GM23248 (cell line): ENCODE data around the gene STIM2. TPM values are rescaled to one million over a fixed set of nuclear protein-coding genes. Genes with fewer than 3 reads are reported as not detected.

ENCODE experiments used
- DNase-seq: peaks from one replicate; pipeline ENCODE4 v3.0.0-alpha.2; 2015
- H2AFZ ChIP-seq: fragments of 200-600 bp; sonication (generic); 2 replicates; pipeline ENCODE4 v1.6.1; 2016; ENCODE audit warnings: antibody characterized with exemption
- H3F3A ChIP-seq: fragments of 200-600 bp; sonication (generic); 2 replicates; pipeline ENCODE4 v1.6.1; 2016; ENCODE audit warnings: mild to moderate bottlenecking, antibody characterized with exemption, mixed run types; ENCODE audit not compliant: insufficient read depth
- H3K27ac ChIP-seq: fragments of 200-600 bp; sonication (generic); 2 replicates; pipeline ENCODE4 v1.5.1; 2016; ENCODE audit warnings: mild to moderate bottlenecking
- H3K27me3 ChIP-seq: fragments of 200-600 bp; sonication (generic); replicated peaks from 2 replicates; pipeline ENCODE4 v1.6.1; 2016; ENCODE audit warnings: mild to moderate bottlenecking; ENCODE audit not compliant: insufficient read depth
- H3K36me3 ChIP-seq: fragments of 200-600 bp; sonication (generic); 2 replicates; pipeline ENCODE4 v1.6.1; 2016; ENCODE audit warnings: low read depth, mild to moderate bottlenecking
- H3K4me1 ChIP-seq: fragments of 200-600 bp; sonication (generic); 2 replicates; pipeline ENCODE4 v1.6.1; 2016; ENCODE audit warnings: mild to moderate bottlenecking; ENCODE audit not compliant: insufficient read depth
- H3K4me2 ChIP-seq: fragments of 200-600 bp; sonication (generic); one replicate; pipeline ENCODE4 v1.6.1; 2016; ENCODE audit warnings: mild to moderate bottlenecking; ENCODE audit not compliant: unreplicated experiment
- H3K4me3 ChIP-seq: fragments of 200-600 bp; sonication (generic); 2 replicates; pipeline ENCODE4 v1.5.1; 2016; ENCODE audit warnings: mild to moderate bottlenecking
- H3K79me2 ChIP-seq: fragments of 200-600 bp; sonication (generic); 2 replicates; pipeline ENCODE4 v1.6.1; 2016; ENCODE audit warnings: mild to moderate bottlenecking; ENCODE audit not compliant: insufficient read depth
- H3K9ac ChIP-seq: fragments of 200-600 bp; sonication (generic); 2 replicates; pipeline ENCODE4 v1.6.1; 2016; ENCODE audit warnings: mild to moderate bottlenecking
- H3K9me2 ChIP-seq: fragments of 200-600 bp; sonication (generic); 2 replicates; pipeline ENCODE4 v1.6.1; 2016; ENCODE audit warnings: mixed run types, mild to moderate bottlenecking, moderate library complexity; ENCODE audit not compliant: insufficient read depth
- H3K9me3 ChIP-seq: fragments of 200-600 bp; sonication (generic); one replicate; pipeline ENCODE4 v1.6.1; 2017; ENCODE audit warnings: low read depth
- H4K20me1 ChIP-seq: fragments of 200-600 bp; sonication (generic); 2 replicates; pipeline ENCODE4 v1.6.0; 2016; ENCODE audit not compliant: insufficient read depth
- EZH2 ChIP-seq: fragments of 200-600 bp; sonication (generic); IDR thresholded peaks from 2 replicates; pipeline ENCODE4 v1.6.1; 2018; ENCODE audit warnings: antibody characterized with exemption, mild to moderate bottlenecking; ENCODE audit not compliant: insufficient read depth, poor library complexity, severe bottlenecking
- EZH2phosphoT487 ChIP-seq: fragments of 200-600 bp; sonication (generic); IDR thresholded peaks from 2 replicates; pipeline ENCODE4 v1.6.1; 2018; ENCODE audit warnings: antibody characterized with exemption, moderate library complexity, mild to moderate bottlenecking, low read depth; ENCODE audit not compliant: insufficient read depth
- WGBS, 2 experiments: methylation state at CpG; one replicate each; pipeline ENCODE4 v1.1.6; 2015 to 2017; ENCODE audit warnings: low lambda C conversion rate in 2 of 2, low coverage in 1 of 2; ENCODE audit errors: missing lambda C conversion rate in 2 of 2; 5-methylcytosine and 5-hydroxymethylcytosine counted together
- in situ Hi-C: fragments of 300-500 bp; cut with MboI; formaldehyde crosslinking; loops from 2 replicates; pipeline ENCODE4 v1.15.0; 2020
- polyA plus RNA-seq: library from polyadenylated mRNA; unstranded; fragments of >200 nt; fragmentation: Nextera tagmentation; extraction: Ambion mirVana; gene quantifications from 2 replicates; pipeline ENCODE4 v1.2.1, GENCODE V29; 2016
- total RNA-seq: library from RNA; depleted of rRNA; stranded (reverse); fragments of >200 nt; shearing (Covaris generic); gene quantifications from 2 replicates; pipeline ENCODE4 v1.2.3, GENCODE V29; 2014

STIM2 gene
- total and polyA plus RNA-seq, 2 experiments from 2014 or later = 10.8 to 13.8 TPM

GRCh38 chr4:26885912-26886274, 25.3 kb downstream of the STIM2 start:
- no peaks in the 10 kb centered on the region for H3K4me1 ChIP-seq
- H2AFZ ChIP-seq = no peak overlapping the region
- H3K9ac ChIP-seq = no peak overlapping the region
- no peaks in the 10 kb centered on the region for H3K27me3 ChIP-seq
- no peak for DNase-seq
- H3F3A ChIP-seq = no peaks in the 10 kb centered on the region
- H3K36me3 ChIP-seq = no peaks in the 10 kb centered on the region
- in situ Hi-C loops = no loop called here
- H4K20me1 ChIP-seq = 0 out of 2 replicates have a peak, but pooled peaks cover 4% of the 10 kb centered on the region
- H3K4me2 ChIP-seq = no peak overlapping the region
- peaks cover 64% of the 10 kb centered on the region for H3K79me2 ChIP-seq
- no peaks in the 10 kb centered on the region for H3K9me2 ChIP-seq
- TF ChIP-seq EZH2phosphoT487 = no peak
- TF ChIP-seq EZH2 = no peak
- 94 to 98% methylated on average over 2 of the region's 2 CpGs for WGBS, 2 experiments
- H3K9me3 ChIP-seq = no peaks in the 10 kb centered on the region
- H3K4me3 ChIP-seq = no peak overlapping the region
- no peak overlapping the region for H3K27ac ChIP-seq

DNA sequence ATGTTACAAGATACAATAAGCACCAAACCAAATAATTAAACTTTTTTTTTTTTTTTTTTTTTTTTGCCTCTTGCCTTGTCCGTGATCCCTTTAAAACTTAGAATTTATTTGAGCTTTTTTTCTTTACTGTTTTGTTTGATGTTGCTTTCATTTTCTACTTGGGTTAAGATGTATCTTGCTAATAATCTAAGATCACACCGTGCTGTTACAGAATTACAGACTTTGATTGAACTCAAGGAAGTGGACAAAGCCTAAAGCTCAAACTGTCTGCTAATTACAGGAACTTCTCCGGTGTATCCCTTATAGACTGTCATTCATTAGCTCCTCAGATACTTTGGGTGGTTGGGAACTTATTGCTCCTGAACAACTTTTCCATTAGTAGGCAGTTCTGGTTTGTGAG, 26.5 kb downstream of the STIM2 start:
- no peak overlapping the region for H2AFZ ChIP-seq
- H3K27ac ChIP-seq = no peak overlapping the region
- H4K20me1 ChIP-seq = 0 out of 2 replicates have a peak, but pooled peaks cover 4% of the 10 kb centered on the region
- no peaks in the 10 kb centered on the region for H3F3A ChIP-seq
- 80% methylated on average over 3 of the region's 3 CpGs for WGBS, 2 experiments
- H3K79me2 ChIP-seq = peaks cover 52% of the 10 kb centered on the region
- no peaks in the 10 kb centered on the region for H3K36me3 ChIP-seq
- no peaks in the 10 kb centered on the region for H3K9me2 ChIP-seq
- H3K4me2 ChIP-seq = no peak overlapping the region
- in situ Hi-C loops = no loop called here
- H3K9me3 ChIP-seq = no peaks in the 10 kb centered on the region
- no peaks in the 10 kb centered on the region for H3K4me1 ChIP-seq
- no peak for TF ChIP-seq EZH2phosphoT487
- TF ChIP-seq EZH2 = no peak
- no peak overlapping the region for H3K9ac ChIP-seq
- DNase-seq = no peak
- H3K27me3 ChIP-seq = no peaks in the 10 kb centered on the region
- H3K4me3 ChIP-seq = no peak overlapping the region

- 90 to 93% methylated on average over 2 of the region's 2 CpGs for WGBS, 2 experiments
- no peak overlapping the region for H3K9ac ChIP-seq
- H3K4me1 ChIP-seq = no peaks in the 10 kb centered on the region
- 0 out of 2 replicates have a peak, but pooled peaks cover 4% of the 10 kb centered on the region for H4K20me1 ChIP-seq
- no peaks in the 10 kb centered on the region for H3K9me2 ChIP-seq
- in situ Hi-C loops = no loop called here
- DNase-seq = no peak
- H2AFZ ChIP-seq = no peak overlapping the region
- H3K36me3 ChIP-seq = no peaks in the 10 kb centered on the region
- TF ChIP-seq EZH2 (no peak), EZH2phosphoT487 (no peak)
- no peak overlapping the region for H3K4me2 ChIP-seq
- H3K79me2 ChIP-seq = peaks cover 50% of the 10 kb centered on the region
- no peak overlapping the region for H3K4me3 ChIP-seq
- H3K27ac ChIP-seq = no peak overlapping the region
- H3K9me3 ChIP-seq = no peaks in the 10 kb centered on the region
- no peaks in the 10 kb centered on the region for H3F3A ChIP-seq
- H3K27me3 ChIP-seq = no peaks in the 10 kb centered on the region
These were observed 27.2 kb downstream of the STIM2 start for GRCh38 chr4:26887809-26888208.

DNA sequence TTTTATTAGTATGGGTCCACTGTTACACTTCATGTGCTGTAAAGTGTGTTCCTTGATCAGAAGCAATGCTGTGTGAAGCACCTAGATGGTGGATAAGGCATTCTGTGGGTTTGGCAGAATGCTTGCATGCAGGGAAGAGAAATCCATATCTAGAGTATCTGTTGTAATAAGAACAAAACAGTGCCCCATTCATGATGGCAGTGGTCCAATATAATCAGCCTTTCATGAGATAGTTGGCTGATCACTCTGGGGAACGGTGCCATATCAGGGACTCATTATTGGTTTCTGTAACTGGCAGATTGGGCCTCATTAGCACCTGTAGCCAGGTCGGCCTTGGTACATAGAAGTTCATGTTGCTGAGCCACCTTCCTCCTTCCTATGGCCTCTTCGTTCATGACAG, 28.7 kb downstream of the STIM2 start:
- H3K9me3 ChIP-seq = no peaks in the 10 kb centered on the region
- peaks cover 53% of the 10 kb centered on the region for H3K79me2 ChIP-seq
- H3K9me2 ChIP-seq = no peaks in the 10 kb centered on the region
- no peak overlapping the region for H3K4me3 ChIP-seq
- no peaks in the 10 kb centered on the region for H3K27me3 ChIP-seq
- no peaks in the 10 kb centered on the region for H3K36me3 ChIP-seq
- H2AFZ ChIP-seq = no peak overlapping the region
- H3K9ac ChIP-seq = no peak overlapping the region
- H3K4me2 ChIP-seq = no peak overlapping the region
- in situ Hi-C loops = no loop called here
- H3K27ac ChIP-seq = no peak overlapping the region
- no peak for DNase-seq
- H3K4me1 ChIP-seq = no peaks in the 10 kb centered on the region
- 90 to 98% methylated on average over 3 of the region's 3 CpGs for WGBS, 2 experiments
- no peak for TF ChIP-seq EZH2phosphoT487
- TF ChIP-seq EZH2 = no peak
- H4K20me1 ChIP-seq = 0 out of 2 replicates have a peak, but pooled peaks cover 4% of the 10 kb centered on the region
- no peaks in the 10 kb centered on the region for H3F3A ChIP-seq

- H3K79me2 ChIP-seq = peaks cover 58% of the 10 kb centered on the region
- in situ Hi-C loops = no loop called here
These were observed 30.4 kb downstream of the STIM2 start for GRCh38 chr4:26891054-26891453.

More at GRCh38 chr4:26891054-26891453, 30.4 kb downstream of the STIM2 start:
- Histone ChIP-seq H3K9me3 (no peaks in the 10 kb centered on the region), H3K4me1 (no peaks in the 10 kb centered on the region), H3K27ac (no peak overlapping the region), H3K9me2 (no peaks in the 10 kb centered on the region), H3K27me3 (no peaks in the 10 kb centered on the region), H3K36me3 (no peaks in the 10 kb centered on the region), H2AFZ (no peak overlapping the region), H3F3A (no peaks in the 10 kb centered on the region), H4K20me1 (no peaks in the 10 kb centered on the region), H3K4me3 (no peak overlapping the region), H3K4me2 (no peak overlapping the region), H3K9ac (no peak overlapping the region)
- no peak for TF ChIP-seq EZH2phosphoT487
- TF ChIP-seq EZH2 = no peak
- DNase-seq = no peak
